ENCODE data around the gene PODXL2. TPM values are rescaled to one million over a fixed set of nuclear protein-coding genes. Genes with fewer than 3 reads are reported as not detected.

The PODXL2 gene, protein sequence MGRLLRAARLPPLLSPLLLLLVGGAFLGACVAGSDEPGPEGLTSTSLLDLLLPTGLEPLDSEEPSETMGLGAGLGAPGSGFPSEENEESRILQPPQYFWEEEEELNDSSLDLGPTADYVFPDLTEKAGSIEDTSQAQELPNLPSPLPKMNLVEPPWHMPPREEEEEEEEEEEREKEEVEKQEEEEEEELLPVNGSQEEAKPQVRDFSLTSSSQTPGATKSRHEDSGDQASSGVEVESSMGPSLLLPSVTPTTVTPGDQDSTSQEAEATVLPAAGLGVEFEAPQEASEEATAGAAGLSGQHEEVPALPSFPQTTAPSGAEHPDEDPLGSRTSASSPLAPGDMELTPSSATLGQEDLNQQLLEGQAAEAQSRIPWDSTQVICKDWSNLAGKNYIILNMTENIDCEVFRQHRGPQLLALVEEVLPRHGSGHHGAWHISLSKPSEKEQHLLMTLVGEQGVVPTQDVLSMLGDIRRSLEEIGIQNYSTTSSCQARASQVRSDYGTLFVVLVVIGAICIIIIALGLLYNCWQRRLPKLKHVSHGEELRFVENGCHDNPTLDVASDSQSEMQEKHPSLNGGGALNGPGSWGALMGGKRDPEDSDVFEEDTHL
- total RNA-seq (2022; extraction: Qiagen RNA extraction): 8.0 to 11.5 TPM (median 10.4 TPM) in 5 replicates

DNA sequence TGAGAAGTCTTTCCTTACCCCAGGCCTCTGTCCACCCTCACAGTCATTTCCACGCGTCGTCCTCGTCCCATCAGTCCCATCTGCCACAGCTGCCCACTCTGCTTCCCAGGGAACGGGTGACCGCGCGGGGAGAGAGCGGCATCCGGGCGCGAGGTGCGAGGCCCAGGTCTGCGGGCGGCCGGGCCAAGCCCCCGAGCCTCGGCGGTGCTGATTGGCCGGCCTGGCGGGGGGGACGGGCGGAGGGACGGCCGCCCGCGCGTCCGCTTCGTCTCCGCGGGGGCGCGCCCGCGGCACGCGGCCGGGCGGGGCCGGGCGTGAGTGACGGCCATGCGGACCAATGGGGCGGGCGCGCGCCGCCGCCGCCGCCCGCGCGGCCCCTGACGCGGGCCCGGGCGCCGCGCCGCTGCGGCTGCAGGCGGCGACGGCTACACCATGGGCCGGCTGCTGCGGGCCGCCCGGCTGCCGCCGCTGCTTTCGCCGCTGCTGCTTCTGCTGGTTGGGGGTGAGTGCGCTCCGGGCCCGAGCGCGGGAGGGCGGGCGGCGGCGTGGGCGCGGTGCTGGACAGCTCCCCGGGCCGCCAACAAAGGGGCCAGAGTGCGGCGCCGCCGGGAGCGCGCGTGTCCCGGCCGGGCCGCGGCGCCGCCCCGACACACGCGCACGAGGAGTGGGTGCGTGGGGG, at the start of gene PODXL2:
TSS of gene PODXL2 (plus strand) at position 398 of the 679 bp plus-strand sequence. CDS start at position 433, 35 bp downstream.

DNA sequence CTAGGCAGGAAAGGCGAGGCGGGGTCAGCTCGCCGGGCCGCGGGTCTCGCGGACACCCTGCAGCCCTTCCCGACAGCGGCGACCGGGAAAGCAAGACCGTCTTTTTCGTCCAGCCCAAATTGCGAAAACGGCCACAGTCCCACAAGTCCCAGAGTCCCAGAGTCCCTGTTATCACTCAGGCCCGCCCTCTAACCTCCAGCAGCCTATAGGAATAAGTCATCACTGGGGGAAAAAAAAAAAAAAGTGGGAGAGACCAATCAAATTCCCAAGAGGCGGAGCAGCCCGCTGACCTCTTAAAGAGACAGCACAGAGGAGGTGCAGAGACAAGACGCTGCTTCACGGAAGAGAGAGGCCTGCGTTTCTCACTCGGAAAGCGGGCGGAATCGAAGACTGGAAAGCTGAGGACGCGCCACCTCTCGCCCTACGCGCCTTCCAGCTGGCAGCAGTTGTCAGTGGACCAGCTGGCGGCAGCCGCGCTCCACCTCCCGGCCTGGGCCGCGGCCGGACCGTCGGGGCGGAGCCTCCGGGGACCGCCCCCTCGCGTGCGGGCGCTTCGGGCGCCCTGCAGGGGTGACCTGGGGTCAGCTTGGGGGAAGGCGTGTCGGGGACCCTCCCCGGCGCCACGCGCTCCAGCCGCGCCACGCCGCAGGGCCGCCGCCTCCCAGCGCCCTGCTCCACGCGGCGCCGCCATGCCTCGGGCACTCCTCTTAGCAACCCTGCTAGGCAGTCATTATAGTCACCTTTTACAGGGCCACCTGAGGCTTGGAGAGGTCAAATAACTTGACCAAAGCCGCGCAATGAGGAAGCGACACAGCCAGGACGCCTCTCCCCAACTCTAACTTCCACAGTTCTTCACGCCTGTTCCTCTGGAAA, 38.2 kb upstream of the PODXL2 start, which contains the start of gene TPRA1:
TSS of gene TPRA1 (minus strand) at position 141 of the 873 bp plus-strand sequence. CDS start 10,587 bp downstream, outside the sequence.

DNA sequence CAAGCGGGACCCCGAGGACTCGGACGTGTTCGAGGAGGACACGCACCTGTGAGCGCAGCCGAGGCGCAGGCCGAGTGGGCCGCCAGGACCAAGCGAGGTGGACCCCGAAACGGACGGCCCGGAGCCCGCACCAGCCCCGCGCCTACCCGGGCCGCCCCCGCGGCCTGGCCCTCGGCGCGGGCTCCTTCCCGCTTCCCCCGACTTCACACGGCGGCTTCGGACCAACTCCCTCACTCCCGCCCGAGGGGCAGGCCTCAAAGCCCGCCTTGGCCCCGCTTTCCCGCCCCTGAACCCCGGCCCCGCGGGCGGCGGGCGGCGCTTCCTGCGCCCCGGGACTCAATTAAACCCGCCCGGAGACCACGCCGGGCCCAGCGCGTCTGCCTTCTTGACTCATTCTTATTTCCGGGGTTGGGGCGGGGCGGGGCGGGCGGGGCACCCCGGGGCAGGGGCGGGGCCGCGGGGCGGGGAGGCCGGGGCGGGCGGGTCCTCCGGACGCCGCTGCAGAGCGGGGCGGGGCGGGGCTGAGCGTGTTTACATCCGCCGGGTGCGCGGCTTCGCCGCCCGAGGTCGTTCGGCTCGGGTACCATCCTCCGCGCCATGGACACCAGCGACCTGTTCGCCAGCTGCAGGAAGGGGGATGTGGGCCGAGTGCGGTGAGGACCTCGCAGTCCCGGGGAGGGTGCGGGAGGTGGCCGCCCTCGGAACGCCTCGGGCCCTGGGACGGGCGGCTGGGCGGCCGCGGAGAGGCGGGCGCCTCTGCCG, 43.6 kb downstream of the PODXL2 start, which contains the start of gene ABTB1:
TSS of gene ABTB1 (plus strand) at position 524 of the 762 bp plus-strand sequence. CDS start at position 598, 74 bp downstream.

Other genes with a start within 250 kb of the PODXL2 start
- gene TPRA1, start 38.5 kb upstream of the PODXL2 start, total RNA-seq (2022; extraction: Qiagen RNA extraction): 36.1 to 60.5 TPM (median 52.5 TPM) in 5 replicates
- 51.9 to 61.3 TPM (median 59.0 TPM) in 5 replicates for gene MCM2, start 30.8 kb upstream of the PODXL2 start, total RNA-seq (2022; extraction: Qiagen RNA extraction)
- gene ABTB1, start 43.8 kb downstream of the PODXL2 start, total RNA-seq (2022; extraction: Qiagen RNA extraction): 13.5 to 19.7 TPM (median 19.4 TPM) in 5 replicates
- gene MGLL, start 193.3 kb downstream of the PODXL2 start, total RNA-seq (2022; extraction: Qiagen RNA extraction): 60.5 to 82.6 TPM (median 67.2 TPM) in 5 replicates

Data from A549 treated with CORT108297 at 1 μM for 4 hours (cell line).